DMS 273 treated with DMSO at 0.1 percent for 48 hours (cell line): ENCODE results near the gene F2R.
A peak's percentile ranks its signal among the peaks of the same experiment; 100 is the strongest.
"Not testable (repeated sequence)": the region's sequence is repeated elsewhere in the genome, so short reads cannot be mapped to it uniquely, and the experiment has no call there.

Source experiments
- DNase-seq: peaks from one replicate; lab custom pipeline; 2025; lab: John Stamatoyannopoulos, UW

The F2R gene

GRCh38 chr5:76715736-76716455 is at the start of gene F2R:
Gene F2R, plus strand, starts transcription at chr5:76716126. Its CDS starts 182 bp downstream, at chr5:76716308.
- peak; percentile 29 for DNase-seq

GRCh38 chr5:76667495-76667894 is 48.4 kb upstream of the F2R start:
- DNase-seq, result no peak

GRCh38 chr5:76669245-76669644 is 46.7 kb upstream of the F2R start:
- DNase-seq, result no peak

- DNase-seq, result no peak
Observed at GRCh38 chr5:76670508-76670907, 45.4 kb upstream of the F2R start.

GRCh38 chr5:76672242-76672641 is 43.7 kb upstream of the F2R start:
- DNase-seq, result no peak

GRCh38 chr5:76673125-76673524 is 42.8 kb upstream of the F2R start:
- no peak for DNase-seq

- DNase-seq, result no peak
Observed at GRCh38 chr5:76674330-76675066, 41.4 kb upstream of the F2R start.

- DNase-seq, result no peak
Observed at GRCh38 chr5:76675364-76675763, 40.6 kb upstream of the F2R start.

- DNase-seq, result no peak
Observed at GRCh38 chr5:76677849-76678472, 38.0 kb upstream of the F2R start.

GRCh38 chr5:76679231-76679630 is 36.7 kb upstream of the F2R start:
- no peak for DNase-seq

GRCh38 chr5:76680826-76681225 is 35.1 kb upstream of the F2R start:
- not testable (repeated sequence) for DNase-seq

- no peak for DNase-seq
Observed at GRCh38 chr5:76681287-76681686, 34.6 kb upstream of the F2R start.

- DNase-seq, result no peak
Observed at GRCh38 chr5:76682387-76682786, 33.5 kb upstream of the F2R start.

- no peak for DNase-seq
Observed at GRCh38 chr5:76683816-76684731, 31.9 kb upstream of the F2R start.

GRCh38 chr5:76684756-76685519 is 31.0 kb upstream of the F2R start:
- DNase-seq, result no peak

- DNase-seq, result no peak
Observed at GRCh38 chr5:76685704-76686103, 30.2 kb upstream of the F2R start.

GRCh38 chr5:76688212-76688611 is 27.7 kb upstream of the F2R start:
- no peak for DNase-seq

- DNase-seq, result no peak
Observed at GRCh38 chr5:76688836-76689235, 27.1 kb upstream of the F2R start.

- no peak for DNase-seq
Observed at GRCh38 chr5:76689321-76690036, 26.4 kb upstream of the F2R start.

GRCh38 chr5:76690037-76690679 is 25.8 kb upstream of the F2R start:
- no peak for DNase-seq
